HEK293 (cell line): ENCODE measurements around the gene APC2.

Experiments
- CTCF ChIA-PET: fragments of 350-600 bp; formaldehyde crosslinking; extraction: SDS; loops from one replicate; lab custom pipeline; 2021; ENCODE audit warnings: antibody characterized with exemption; lab: Yijun Ruan, JAX
- POLR2A ChIA-PET: fragments of 300-600 bp; formaldehyde crosslinking; extraction: SDS; loops from one replicate; lab custom pipeline; 2020; ENCODE audit warnings: antibody characterized with exemption, inconsistent platforms; lab: Yijun Ruan, JAX
- H3K27ac ChIP-seq: fragments of 200-500 bp; sonication (Bioruptor generic); 2 replicates; pipeline ENCODE4 v1.5.1; 2014; ENCODE audit warnings: low read depth, low read length, control low read depth, inconsistent platforms; ENCODE audit errors: extremely low read depth
- H3K36me3 ChIP-seq, 2 experiments: fragments of 200-500 bp in 1 of 2; sonication (Bioruptor generic) in 1 of 2; 1 replicate in 1 of 2; 2 replicates in 1 of 2; pipeline ENCODE4 v1.5.1; 2014 to 2017; ENCODE audit warnings: inconsistent platforms in 2 of 2, low read length in 2 of 2; ENCODE audit not compliant: control insufficient read depth in 2 of 2, insufficient read depth in 1 of 2
- H3K4me1 ChIP-seq: fragments of 200-500 bp; sonication (Bioruptor generic); 2 replicates; pipeline ENCODE4 v1.5.1; 2014; ENCODE audit warnings: mild to moderate bottlenecking, low read length, inconsistent platforms; ENCODE audit not compliant: control insufficient read depth, insufficient read depth
- H3K4me3 ChIP-seq: 2 replicates; pipeline ENCODE4 v1.5.1; 2011; ENCODE audit warnings: low read depth, mild to moderate bottlenecking, control low read depth, low read length, moderate library complexity
- H3K9me3 ChIP-seq: fragments of 200-500 bp; sonication (Bioruptor generic); 2 replicates; pipeline ENCODE4 v1.5.1; 2014; ENCODE audit warnings: low read depth, low read length, inconsistent platforms; ENCODE audit not compliant: control insufficient read depth, insufficient read depth
- BCL11B ChIP-seq: fragments of 450-650 bp; formaldehyde crosslinking; IDR thresholded peaks from 2 replicates; pipeline ENCODE4 v1.5.1; 2016; ENCODE audit warnings: low read depth, missing biosample characterization, missing genetic modification characterization
- MEIS1 ChIP-seq: sonication (generic); formaldehyde crosslinking; IDR thresholded peaks from 2 replicates; pipeline ENCODE4 v1.8.1; 2022; ENCODE audit warnings: missing genetic modification reagents, mild to moderate bottlenecking, borderline replicate concordance
- PATZ1 ChIP-seq: fragments of 450-650 bp; formaldehyde crosslinking; IDR thresholded peaks from 2 replicates; pipeline ENCODE4 v1.5.1; 2016; ENCODE audit warnings: missing biosample characterization, missing genetic modification characterization
- SCRT1 ChIP-seq: fragments of 450-650 bp; formaldehyde crosslinking; IDR thresholded peaks from 2 replicates; pipeline ENCODE4 v1.5.1; 2016; ENCODE audit warnings: missing biosample characterization, missing genetic modification characterization, borderline replicate concordance
- ZBTB11 ChIP-seq: fragments of 450-650 bp; formaldehyde crosslinking; conservative IDR thresholded peaks from 2 replicates; pipeline ENCODE4 v1.5.1; 2016; ENCODE audit warnings: low read depth, missing biosample characterization, missing genetic modification characterization
- ZBTB20 ChIP-seq: fragments of 450-650 bp; formaldehyde crosslinking; IDR thresholded peaks from 2 replicates; pipeline ENCODE4 v1.5.1; 2016; ENCODE audit warnings: missing biosample characterization, missing genetic modification characterization
- ZBTB6 ChIP-seq: fragments of 450-650 bp; formaldehyde crosslinking; IDR thresholded peaks from 2 replicates; pipeline ENCODE4 v1.5.1; 2017; ENCODE audit warnings: missing biosample characterization, missing genetic modification characterization
- ZFHX2 ChIP-seq: fragments of 450-650 bp; formaldehyde crosslinking; conservative IDR thresholded peaks from 2 replicates; pipeline ENCODE4 v1.5.1; 2016; ENCODE audit warnings: missing biosample characterization, missing genetic modification characterization
- ZNF223 ChIP-seq: fragments of 450-650 bp; formaldehyde crosslinking; IDR thresholded peaks from 2 replicates; pipeline ENCODE4 v1.5.1; 2016; ENCODE audit warnings: missing biosample characterization, missing genetic modification characterization
- ZNF324 ChIP-seq: fragments of 450-650 bp; formaldehyde crosslinking; IDR thresholded peaks from 2 replicates; pipeline ENCODE4 v1.5.1; 2016; ENCODE audit warnings: missing biosample characterization, missing genetic modification characterization
- ZNF518A ChIP-seq: fragments of 450-650 bp; formaldehyde crosslinking; conservative IDR thresholded peaks from 2 replicates; pipeline ENCODE4 v1.5.1; 2016; ENCODE audit warnings: low read depth, missing biosample characterization, missing genetic modification characterization
- ZSCAN23 ChIP-seq: fragments of 450-650 bp; formaldehyde crosslinking; IDR thresholded peaks from 2 replicates; pipeline ENCODE4 v1.5.1; 2016; ENCODE audit warnings: missing biosample characterization, missing genetic modification characterization
- ZSCAN4 ChIP-seq: fragments of 450-650 bp; formaldehyde crosslinking; IDR thresholded peaks from 2 replicates; pipeline ENCODE4 v1.5.1; 2017; ENCODE audit warnings: missing biosample characterization, missing genetic modification characterization

APC2 gene

GRCh38 chr19:1433119-1434039 is 16.5 kb upstream of the APC2 start (continued):
- TF ChIP-seq ZNF324 (tag by site-specific recombination) = no peak
- no peak for TF ChIP-seq MEIS1
- no peak for TF ChIP-seq ZBTB11
- TF ChIP-seq ZSCAN4 (tag by site-specific recombination) = no peak
- TF ChIP-seq ZBTB6 (tag by site-specific recombination) = no peak
- no peak for TF ChIP-seq ZBTB20 (tag by site-specific recombination)
- TF ChIP-seq SCRT1 (tag by site-specific recombination) = no peak
- TF ChIP-seq, all 188 proteins: peak for 9

- ChIA-PET POLR2A (interaction anchor here (1.7 kb wide), 1 partner anchor 9 kb away, joined by 3 read pairs; no protein-coding TSS in a partner anchor), CTCF (interaction anchor here (0.7 kb wide), 2 partner anchors 24 to 153 kb away, joined by 3 to 5 read pairs; no protein-coding TSS in a partner anchor)
- Histone ChIP-seq H3K27ac (no peak overlapping the region; the same call in 1 of the 2 replicates), H3K9me3 (no peaks in the 10 kb centered on the region), H3K4me1 (no peaks in the 10 kb centered on the region), H3K36me3 (peaks cover 17 to 57% of the 10 kb centered on the region in 2 experiments; a peak in 2 of 3 replicates), H3K4me3 (no peak overlapping the region)
- no peak for TF ChIP-seq ZSCAN23 (tag by site-specific recombination)
- TF ChIP-seq ZFHX2 = 0 out of 2 replicates have a peak, but pooled peaks have one; percentile 2
- no peak for TF ChIP-seq PATZ1 (tag by site-specific recombination)
- TF ChIP-seq BCL11B (tag by site-specific recombination) = peak; percentile 68; the same call in 1 of the 2 replicates
- no peak for TF ChIP-seq ZNF518A (tag by site-specific recombination)
- TF ChIP-seq ZNF223 (tag by site-specific recombination) = no peak
These were observed 15.9 kb upstream of the APC2 start for GRCh38 chr19:1434040-1434366.
